ENCODE results near the gene LRFN2. TPM values are rescaled to one million over a fixed set of nuclear protein-coding genes. Genes with fewer than 3 reads are reported as not detected.

Gene LRFN2
- total RNA-seq, 1 donor from 2014 or later, result not detected

DNA sequence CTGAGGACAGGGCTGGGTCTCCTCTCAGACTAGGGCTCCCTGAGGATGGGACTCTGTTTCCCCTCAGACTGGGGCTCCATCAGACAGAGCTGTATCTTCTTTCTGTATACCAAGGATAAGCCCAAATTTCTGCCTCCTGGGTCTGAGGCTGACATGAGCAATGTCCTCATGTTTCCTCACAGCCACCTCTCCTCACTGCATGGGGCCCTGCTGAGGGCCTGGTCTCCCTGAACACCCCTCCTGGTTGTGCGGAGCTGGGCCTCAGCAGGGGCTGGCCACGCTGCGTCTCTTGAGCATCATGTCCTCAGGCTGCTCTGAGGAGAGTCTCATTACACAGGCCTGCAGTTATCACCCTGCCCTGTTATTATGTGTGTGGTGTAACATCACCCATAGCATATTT, 144.6 kb downstream of the LRFN2 start:
- CTCF ChIA-PET, result no interaction called here
- intact Hi-C loops (cut with micrococcal nuclease), result no loop called here
- Mint-ChIP-seq H3K4me3 (no peak overlapping the region), H3K27ac (no peak overlapping the region), H3K4me1 (no peaks in the 10 kb centered on the region), H3K27me3 (peaks cover 3% of the 10 kb centered on the region), H3K9me3 (no peaks in the 10 kb centered on the region), H3K36me3 (ENCODE audit: low read depth) (no peaks in the 10 kb centered on the region)
- no peak for DNase-seq
- TF ChIP-seq, protein P1, sequence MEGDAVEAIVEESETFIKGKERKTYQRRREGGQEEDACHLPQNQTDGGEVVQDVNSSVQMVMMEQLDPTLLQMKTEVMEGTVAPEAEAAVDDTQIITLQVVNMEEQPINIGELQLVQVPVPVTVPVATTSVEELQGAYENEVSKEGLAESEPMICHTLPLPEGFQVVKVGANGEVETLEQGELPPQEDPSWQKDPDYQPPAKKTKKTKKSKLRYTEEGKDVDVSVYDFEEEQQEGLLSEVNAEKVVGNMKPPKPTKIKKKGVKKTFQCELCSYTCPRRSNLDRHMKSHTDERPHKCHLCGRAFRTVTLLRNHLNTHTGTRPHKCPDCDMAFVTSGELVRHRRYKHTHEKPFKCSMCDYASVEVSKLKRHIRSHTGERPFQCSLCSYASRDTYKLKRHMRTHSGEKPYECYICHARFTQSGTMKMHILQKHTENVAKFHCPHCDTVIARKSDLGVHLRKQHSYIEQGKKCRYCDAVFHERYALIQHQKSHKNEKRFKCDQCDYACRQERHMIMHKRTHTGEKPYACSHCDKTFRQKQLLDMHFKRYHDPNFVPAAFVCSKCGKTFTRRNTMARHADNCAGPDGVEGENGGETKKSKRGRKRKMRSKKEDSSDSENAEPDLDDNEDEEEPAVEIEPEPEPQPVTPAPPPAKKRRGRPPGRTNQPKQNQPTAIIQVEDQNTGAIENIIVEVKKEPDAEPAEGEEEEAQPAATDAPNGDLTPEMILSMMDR (IDR thresholded peaks at IDR 0.05), result no peak
- no peak for ATAC-seq (ENCODE audit: low read depth)
- POLR2A ChIA-PET, result no interaction called here

DNA sequence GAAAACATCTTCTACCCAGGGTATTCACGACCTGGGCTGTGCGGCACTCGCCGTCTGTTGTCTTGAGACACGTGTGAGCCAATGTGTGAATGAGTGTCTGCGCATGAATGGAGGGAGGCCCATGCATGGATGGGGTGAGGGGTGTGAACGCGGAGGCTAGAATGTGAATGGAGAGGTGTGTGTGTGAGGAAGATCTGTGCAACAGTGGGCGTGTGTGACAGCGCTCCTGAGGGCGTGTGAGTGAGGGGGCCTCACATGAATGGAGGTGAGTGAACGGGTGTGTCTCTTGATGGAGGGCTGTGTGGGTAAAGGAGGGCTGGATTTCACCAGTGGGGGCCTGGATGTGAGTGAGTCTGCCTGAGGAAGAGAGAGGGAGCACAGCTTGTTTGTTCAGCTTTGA, 146.0 kb downstream of the LRFN2 start:
- TF ChIP-seq, protein P1 (IDR thresholded peaks at IDR 0.05), result no peak
- Mint-ChIP-seq H3K9me3 (no peaks in the 10 kb centered on the region), H3K4me3 (no peak overlapping the region), H3K36me3 (ENCODE audit: low read depth) (no peaks in the 10 kb centered on the region), H3K27me3 (peaks cover 3% of the 10 kb centered on the region), H3K27ac (no peak overlapping the region), H3K4me1 (no peaks in the 10 kb centered on the region)
- DNase-seq, result no peak
- ChIA-PET POLR2A (no interaction called here), CTCF (no interaction called here)
- ATAC-seq (ENCODE audit: low read depth), result no peak
- intact Hi-C loops (cut with micrococcal nuclease), result no loop called here

DNA sequence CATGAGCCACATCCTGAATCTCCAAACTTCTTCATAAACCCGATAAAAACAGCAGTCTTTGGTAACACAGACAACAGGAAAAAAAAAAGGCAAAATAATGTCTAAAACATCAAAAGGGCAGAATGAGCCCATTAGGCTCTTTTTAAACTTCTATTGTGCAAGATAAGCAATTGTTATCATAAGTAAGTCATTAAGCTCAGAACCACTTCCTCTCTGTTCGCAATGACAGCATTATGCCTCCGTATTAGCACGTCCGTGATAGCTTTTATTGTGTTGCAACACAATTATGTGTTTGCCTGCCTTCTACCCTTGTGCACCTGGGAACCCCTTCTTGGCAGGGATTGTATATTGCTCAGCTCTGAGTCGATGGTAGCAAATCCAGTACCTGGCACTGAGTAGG, 147.1 kb downstream of the LRFN2 start:
- ATAC-seq (ENCODE audit: low read depth), result no peak
- TF ChIP-seq, protein P1 (IDR thresholded peaks at IDR 0.05), result no peak
- no peaks in the 10 kb centered on the region for H3K36me3 Mint-ChIP-seq (ENCODE audit: low read depth)
- no peak overlapping the region for H3K4me3 Mint-ChIP-seq
- CTCF ChIA-PET, result no interaction called here
- POLR2A ChIA-PET, result no interaction called here
- intact Hi-C loops (cut with micrococcal nuclease), result no loop called here
- H3K9me3 Mint-ChIP-seq, result no peaks in the 10 kb centered on the region
- H3K4me1 Mint-ChIP-seq, result no peaks in the 10 kb centered on the region
- H3K27me3 Mint-ChIP-seq, result peaks cover 3% of the 10 kb centered on the region
- H3K27ac Mint-ChIP-seq, result no peak overlapping the region
- no peak for DNase-seq

DNA sequence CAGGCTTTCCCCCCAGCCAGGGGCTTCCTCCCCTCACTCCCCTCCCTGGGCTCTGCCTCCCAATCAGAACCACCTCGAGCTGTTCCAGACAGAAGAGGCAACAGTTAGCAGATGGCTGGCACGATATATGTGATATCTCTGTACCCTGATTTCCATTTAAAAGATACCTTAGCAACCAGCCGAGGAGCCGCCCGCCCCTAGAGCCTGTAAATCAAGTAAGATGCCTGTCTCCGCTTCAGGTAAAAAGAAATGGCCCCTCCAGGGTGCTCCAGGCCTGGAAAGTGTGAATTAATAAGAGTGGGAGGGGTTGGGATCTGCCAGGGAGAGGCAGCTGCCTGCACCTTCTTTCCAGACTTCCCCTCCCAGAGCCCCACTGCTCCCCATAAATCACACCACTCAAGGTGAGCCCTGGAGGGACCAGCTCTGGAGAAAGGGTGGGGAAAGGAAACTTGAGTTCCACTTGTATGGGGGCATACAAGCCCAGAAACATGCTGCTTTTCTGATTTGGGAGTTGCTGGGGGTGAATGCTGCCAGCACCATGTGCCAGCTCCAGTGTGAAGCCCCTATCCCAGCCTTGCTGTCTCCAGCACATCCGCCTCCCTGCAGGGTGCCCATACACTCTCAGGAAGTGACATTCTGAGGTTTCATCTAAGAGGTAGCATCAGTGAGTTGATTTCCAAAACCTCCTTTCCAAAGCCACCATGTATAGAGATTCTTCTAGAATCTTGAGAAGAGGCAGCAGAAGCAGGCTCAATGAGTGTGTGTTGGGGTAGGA, 148.0 kb downstream of the LRFN2 start:
- no peaks in the 10 kb centered on the region for H3K4me1 Mint-ChIP-seq
- H3K4me3 Mint-ChIP-seq, result no peak overlapping the region
- no peak for DNase-seq
- peaks cover 3% of the 10 kb centered on the region for H3K27me3 Mint-ChIP-seq
- ATAC-seq (ENCODE audit: low read depth), result no peak
- H3K36me3 Mint-ChIP-seq (ENCODE audit: low read depth), result no peaks in the 10 kb centered on the region
- ChIA-PET CTCF (no interaction called here), POLR2A (no interaction called here)
- TF ChIP-seq, protein P1 (IDR thresholded peaks at IDR 0.05), result no peak
- H3K27ac Mint-ChIP-seq, result no peak overlapping the region
- H3K9me3 Mint-ChIP-seq, result no peaks in the 10 kb centered on the region
- intact Hi-C loops (cut with micrococcal nuclease), result no loop called here

DNA sequence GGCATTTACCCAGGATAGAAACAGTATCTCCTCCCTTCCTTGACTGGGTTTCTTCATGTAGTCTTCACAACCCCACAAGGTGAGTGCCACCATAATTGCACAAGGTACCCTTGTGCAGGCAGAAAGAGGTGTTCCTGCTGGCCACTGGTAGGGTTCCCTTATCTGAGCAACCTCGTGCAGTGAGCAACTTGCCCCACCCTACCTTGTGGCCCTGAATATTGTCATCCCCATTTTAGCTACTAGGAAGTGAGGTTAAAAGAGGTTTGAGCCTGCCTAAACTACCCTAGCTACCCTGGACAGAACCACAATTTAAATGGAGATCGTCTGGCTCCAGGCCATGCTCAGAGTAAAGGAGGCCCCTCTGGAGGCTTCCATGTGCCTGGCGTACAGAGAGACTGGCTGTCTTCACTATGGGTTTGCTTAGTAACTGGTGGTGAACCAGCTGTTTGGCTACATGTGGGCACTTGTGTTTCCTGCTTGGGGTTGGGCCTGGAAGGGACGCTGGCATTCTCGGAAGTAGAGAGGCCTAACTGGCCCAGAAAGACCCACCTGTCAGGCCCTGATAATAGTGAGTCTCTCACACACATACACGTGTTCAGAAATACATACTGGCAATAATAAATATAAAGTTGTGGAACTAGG, 148.8 kb downstream of the LRFN2 start:
- Mint-ChIP-seq H3K27ac (no peak overlapping the region), H3K36me3 (ENCODE audit: low read depth) (no peaks in the 10 kb centered on the region), H3K4me3 (no peak overlapping the region), H3K9me3 (no peaks in the 10 kb centered on the region), H3K4me1 (no peaks in the 10 kb centered on the region), H3K27me3 (peaks cover 3% of the 10 kb centered on the region)
- POLR2A ChIA-PET, result no interaction called here
- DNase-seq (no peak), ATAC-seq (ENCODE audit: low read depth) (no peak)
- CTCF ChIA-PET, result no interaction called here
- intact Hi-C loops (cut with micrococcal nuclease), result no loop called here
- TF ChIP-seq, protein P1 (IDR thresholded peaks at IDR 0.05), result no peak

Measured in activated B cell treated with CpG ODN at 0.5 μM for 24 hours (primary cell).